GM21423 (cell line): Measurements from ENCODE around the gene INAFM2.

Experiments
- ATAC-seq: cut with Tn5 transposase; IDR thresholded peaks from one replicate; pipeline ENCODE4 v1.9.1; 2021; ENCODE audit warnings: mild to moderate bottlenecking, moderate library complexity; ENCODE audit not compliant: unreplicated experiment

Gene INAFM2

GRCh38 chr15:40340740-40341400 is 17.4 kb downstream of the INAFM2 start, which contains the start of gene CCDC9B:
Gene CCDC9B, minus strand, starts transcription at chr15:40340939. Its CDS starts 120 bp downstream, at chr15:40340819.
- no peak for ATAC-seq

DNA sequence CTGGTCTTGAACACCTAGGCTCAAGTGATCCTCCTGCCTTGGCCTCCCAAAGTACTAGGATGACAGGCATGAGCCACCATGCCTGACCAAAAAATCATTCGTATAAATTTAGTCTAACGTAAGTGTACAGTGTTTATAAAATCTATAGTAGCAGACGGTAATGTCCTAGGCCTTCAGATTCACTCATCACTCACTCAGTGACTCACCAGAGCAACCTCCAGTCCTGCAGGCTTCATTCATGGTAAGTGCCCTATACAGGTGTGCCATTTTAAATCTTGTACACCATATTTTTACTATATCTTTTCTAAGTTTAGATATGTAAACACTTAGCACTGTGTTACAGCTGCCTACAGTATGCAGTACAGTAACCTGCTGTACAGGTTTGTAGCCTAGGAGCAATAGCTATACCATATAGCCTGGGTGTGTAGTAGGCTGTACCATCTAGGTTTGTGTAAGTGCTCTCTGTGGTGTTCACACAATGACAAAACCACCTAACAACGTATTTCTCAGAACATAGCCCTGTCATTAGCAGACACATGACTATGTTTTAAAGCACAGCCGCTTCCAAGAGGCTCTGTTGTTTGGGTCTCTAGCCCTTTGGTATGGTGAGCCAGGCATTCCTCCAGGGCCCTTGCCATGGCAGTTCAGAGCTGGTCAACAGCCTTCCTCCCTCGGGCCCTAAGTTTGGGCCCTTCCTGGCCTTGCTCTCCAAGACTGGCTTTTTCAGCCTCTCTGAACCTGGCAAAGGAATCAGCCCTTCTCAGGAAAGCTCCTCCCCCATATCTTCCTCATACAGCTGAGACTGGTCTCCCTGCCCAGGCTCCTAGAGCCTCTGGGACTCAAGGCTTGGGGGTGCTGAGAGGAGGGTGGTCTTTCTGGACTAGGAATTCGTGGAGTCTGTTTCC is 19.2 kb downstream of the INAFM2 start:
- ATAC-seq = no peak

DNA sequence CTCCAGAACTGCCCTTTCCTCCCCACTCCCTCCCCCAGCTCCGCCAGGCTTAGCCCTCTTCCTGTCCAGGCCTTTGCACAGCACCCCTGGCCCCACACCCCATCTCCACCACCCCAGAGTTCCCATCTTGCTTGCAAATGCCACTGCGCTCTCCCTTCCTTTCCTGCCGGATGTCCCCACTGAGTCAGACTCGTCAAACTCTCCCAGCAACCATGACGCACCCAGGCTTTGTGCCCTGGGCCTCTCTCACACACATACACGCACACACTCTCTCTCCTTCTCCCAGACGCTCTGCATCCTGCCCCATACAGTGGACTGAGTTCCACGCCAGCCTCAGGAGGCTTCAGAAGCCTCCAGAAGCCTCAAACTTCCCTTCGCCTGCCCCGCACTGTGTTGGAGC is 20.0 kb downstream of the INAFM2 start:
- no peak for ATAC-seq

- no peak for ATAC-seq
Measured at GRCh38 chr15:40344217-40344616, 20.7 kb downstream of the INAFM2 start.

DNA sequence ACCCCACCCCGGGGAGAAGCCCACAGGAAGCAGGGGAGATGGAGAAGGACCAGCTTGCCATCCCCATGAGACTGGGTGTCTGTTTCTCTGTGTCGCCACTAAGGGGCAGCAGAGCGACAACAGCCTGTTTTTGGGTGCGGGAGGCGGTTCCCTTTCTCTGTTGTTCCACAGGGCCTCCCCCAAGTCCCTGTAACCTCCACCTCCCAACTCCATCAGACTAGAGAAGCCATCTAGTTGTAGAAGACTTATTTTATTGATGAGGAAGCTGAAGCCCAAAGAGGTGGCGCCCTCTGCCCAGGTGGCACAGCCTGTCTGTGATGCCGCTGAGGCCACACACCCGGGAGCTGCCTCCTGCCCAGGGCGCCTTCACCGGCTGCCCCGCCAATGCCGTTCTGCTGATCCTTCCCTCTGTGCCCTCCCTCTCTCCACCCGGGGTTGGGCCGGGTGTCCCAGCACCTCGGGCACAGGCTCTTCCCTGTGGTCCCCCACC is 21.2 kb downstream of the INAFM2 start:
- peak; percentile 44 for ATAC-seq

- ATAC-seq = no peak
Measured at GRCh38 chr15:40345225-40345866, 21.9 kb downstream of the INAFM2 start.

GRCh38 chr15:40345867-40346578 is 22.5 kb downstream of the INAFM2 start:
- no peak for ATAC-seq

DNA sequence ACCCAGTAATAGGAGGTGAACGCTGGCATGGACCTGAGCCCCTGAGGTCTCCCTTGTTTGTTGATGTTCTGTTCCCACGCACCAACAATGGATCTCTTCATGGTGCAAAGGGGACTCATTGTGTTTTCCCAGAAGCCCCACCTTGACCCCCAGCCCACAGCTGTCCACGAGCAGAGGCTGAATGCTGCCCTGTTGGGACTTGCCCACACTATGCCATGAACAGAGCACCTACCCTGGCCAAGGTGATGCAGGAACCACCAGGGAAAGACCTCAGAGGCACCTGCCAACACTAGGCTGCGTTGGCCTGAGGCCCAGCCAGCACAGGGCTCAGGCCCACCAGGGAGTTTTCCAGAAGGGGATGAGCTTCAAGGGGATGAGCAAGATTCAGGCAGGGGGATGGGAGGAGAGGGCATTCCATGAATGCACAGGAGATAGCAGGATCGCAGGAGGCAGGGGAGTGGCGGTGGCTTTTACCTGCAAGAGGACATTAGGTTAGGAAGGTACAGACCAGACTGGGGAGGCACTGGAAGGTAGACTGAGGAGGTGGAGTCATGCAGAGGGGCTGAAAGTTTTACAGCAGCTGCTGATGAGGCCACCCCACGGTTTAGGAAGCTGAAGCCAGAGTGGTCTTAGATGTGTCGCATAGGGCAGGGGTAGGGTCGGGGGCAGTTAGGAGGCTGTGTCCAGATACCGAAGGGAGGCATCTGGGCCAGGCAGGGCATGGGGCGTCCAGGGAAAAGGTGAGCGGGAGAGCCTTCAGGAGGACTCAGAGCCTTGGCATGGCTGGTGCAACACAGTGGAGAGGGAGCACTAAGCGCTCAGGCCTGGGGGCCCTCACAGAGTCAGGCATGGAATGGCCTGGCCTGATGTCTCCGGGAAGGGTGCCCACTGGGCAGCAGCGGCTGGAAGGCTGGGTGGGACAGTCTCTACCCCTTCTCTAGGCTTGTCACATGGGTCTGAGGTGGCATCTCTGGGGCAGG is 23.4 kb downstream of the INAFM2 start:
- no peak for ATAC-seq

DNA sequence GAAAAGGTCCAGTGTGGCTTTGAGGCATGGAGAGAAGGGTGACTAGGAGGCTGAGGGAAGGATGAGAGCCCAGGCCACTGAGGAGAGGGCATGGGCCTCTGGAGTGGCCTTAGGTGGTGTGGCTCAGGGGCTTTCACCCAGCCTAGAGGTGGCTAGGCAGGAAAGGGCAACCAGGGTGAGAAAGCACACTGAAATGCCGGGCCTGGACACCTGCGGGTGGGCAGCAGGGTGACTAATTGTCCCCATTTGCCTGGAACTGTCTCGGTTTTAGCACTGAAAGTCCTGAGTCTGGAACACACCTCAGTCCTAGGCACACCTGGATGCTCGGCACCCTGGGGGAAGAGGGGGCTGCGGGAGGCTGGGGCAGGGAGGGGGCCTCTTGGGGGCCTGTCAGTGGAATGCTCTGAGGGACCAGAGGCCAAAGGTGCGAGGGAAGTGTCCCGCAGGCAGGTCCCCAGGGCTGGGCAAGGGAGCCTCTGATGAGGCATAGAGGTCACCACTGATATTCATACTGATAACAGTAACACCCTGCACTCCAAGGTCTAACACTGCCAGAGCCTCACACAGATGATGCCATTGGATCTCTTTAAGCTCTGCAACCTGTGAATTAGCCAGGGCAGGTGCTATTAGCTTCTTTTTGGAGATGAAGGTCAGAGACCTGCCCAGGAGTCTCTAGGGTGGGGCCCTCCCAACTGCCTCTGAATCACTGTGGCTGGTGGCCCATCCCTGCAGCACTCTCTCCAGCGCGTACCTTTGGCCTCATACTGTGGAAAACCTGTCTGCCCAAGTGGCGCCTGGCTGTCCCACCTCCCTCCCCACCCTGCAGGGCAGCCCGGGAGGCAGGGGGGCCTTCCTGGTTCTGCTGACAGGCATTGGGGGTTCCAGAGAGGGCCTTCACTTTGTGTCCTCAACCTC is 24.3 kb downstream of the INAFM2 start:
- ATAC-seq = no peak

GRCh38 chr15:40348474-40348870 is 25.0 kb downstream of the INAFM2 start:
- ATAC-seq = no peak

DNA sequence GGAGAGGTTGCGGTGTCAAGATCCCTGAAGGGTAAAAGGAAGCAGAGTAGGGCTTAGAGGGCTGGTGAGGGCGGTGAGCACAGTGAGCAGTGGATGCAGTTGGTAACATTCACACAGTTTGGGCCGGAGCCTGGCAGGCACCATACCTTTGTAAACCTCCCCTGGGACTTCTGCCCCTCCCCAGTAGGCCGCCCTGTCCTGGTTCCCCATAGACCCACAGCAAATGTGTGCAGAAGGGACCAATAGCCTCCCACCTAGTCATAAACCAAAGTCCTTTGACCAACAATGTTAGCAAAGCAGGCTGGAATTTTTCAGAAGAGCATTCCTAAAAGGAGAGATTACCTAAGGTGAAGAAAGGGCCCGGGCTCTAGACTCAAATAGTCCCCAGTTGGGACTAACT is 25.7 kb downstream of the INAFM2 start:
- ATAC-seq = no peak

- ATAC-seq = no peak
Measured at GRCh38 chr15:40352281-40352901, 28.9 kb downstream of the INAFM2 start.

- ATAC-seq = no peak
Measured at GRCh38 chr15:40353697-40354096, 30.2 kb downstream of the INAFM2 start.

DNA sequence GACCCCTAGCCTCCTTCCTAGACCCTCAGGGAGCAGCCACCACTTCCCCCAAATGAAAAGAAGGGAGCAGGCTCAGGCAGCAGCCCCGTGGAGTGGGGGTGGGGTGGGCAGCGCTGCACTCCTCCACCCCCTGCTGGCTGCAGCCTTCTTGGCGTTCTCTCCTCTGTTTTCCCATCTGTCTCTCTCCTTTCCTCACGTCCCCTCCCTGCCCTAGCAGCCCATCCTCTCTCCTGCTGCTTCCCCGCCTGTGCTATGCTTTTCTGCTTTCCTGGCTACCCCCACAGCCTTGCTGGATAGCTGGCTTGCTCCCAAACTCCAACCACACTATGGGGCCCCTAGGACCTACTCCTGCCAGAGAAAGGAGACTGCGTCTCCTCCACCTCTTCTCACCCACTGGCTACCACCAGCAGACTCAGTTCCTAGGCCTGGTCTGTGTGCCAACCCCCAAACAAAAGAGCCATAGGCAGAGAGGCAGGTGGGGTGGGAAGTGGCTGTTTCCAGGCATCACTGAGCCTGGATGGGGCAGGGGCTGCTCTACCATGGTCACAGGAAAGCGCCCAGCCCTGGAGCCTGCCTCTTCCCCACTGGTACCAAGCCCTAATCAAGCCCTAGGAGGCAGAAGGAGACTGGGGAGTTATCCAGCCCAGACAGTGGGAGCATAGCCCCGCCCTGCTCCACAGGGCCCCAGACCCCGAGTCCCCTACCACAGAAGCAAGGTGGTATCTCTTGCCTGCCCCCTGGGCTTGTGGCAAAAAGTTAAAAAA is 31.1 kb downstream of the INAFM2 start:
- ATAC-seq = no peak

DNA sequence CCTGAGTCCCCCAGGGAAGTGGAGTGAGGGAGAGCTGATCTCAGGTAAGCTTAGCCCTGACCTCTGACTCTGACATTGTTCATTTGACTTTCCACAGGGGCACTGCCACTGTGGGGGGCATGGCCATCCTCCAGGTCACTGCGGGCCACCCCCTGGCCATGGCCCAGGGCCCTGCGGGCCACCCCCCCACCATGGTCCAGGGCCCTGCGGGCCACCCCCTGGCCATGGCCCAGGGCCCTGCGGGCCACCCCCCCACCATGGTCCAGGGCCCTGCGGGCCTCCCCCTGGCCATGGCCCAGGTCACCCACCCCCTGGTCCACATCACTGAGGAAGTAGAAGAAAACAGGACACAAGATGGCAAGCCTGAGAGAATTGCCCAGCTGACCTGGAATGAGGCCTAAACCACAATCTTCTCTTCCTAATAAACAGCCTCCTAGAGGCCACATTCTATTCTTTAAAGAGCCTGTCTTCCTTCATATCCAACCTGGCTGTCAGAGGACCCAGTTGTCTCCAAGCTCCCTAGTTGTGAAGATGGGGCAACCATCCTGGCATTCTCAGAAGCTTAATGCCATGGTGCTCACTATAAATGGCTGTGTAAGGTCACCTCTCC is 32.6 kb downstream of the INAFM2 start:
- no peak for ATAC-seq

DNA sequence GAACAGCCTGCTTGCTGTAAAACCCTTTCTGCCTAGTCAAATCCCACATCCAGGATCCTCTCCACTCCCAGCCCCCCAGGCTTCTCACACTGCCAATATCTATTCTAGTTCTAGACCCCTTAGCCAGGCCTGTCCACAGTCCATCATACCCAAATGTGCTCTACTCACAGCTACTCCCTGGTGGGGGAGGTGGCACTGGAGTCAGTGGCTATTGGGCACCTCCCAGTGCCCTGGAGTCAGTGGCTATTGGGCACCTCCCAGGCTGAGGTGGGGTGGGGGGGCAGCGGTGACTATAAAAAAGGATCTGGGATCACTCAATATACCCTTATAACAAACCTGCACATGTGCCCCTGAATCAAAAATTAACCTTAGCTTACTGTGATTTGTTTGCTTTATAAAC is 33.8 kb downstream of the INAFM2 start:
- ATAC-seq = no peak
